MM.1S (cell line): ENCODE measurements around the gene P2RX6.

Experiments
- DNase-seq: peaks from one replicate; pipeline ENCODE4 v3.0.0-alpha.2; 2015
- H2AFZ ChIP-seq: fragments of 300-600 bp; sonication (generic); 2 replicates; pipeline ENCODE4 v1.6.0; 2016; ENCODE audit warnings: antibody characterized with exemption, low read length
- H3F3A ChIP-seq: fragments of 300-600 bp; sonication (generic); 2 replicates; pipeline ENCODE4 v1.6.1; 2016; ENCODE audit warnings: mild to moderate bottlenecking, antibody characterized with exemption, low read length, moderate library complexity, mixed read lengths; ENCODE audit not compliant: insufficient read depth
- H3K27ac ChIP-seq: fragments of 300-600 bp; sonication (generic); 2 replicates; pipeline ENCODE4 v1.5.1; 2016; ENCODE audit warnings: mild to moderate bottlenecking, low read length
- H3K27me3 ChIP-seq: fragments of 300-600 bp; sonication (generic); replicated peaks from 2 replicates; pipeline ENCODE4 v1.6.0; 2016; ENCODE audit warnings: low read length; ENCODE audit not compliant: insufficient read depth
- H3K36me3 ChIP-seq: fragments of 300-600 bp; sonication (generic); replicated peaks from 2 replicates; pipeline ENCODE4 v1.6.1; 2016; ENCODE audit warnings: mild to moderate bottlenecking, low read length, mixed read lengths; ENCODE audit not compliant: insufficient read depth
- H3K4me1 ChIP-seq: fragments of 300-600 bp; sonication (generic); 2 replicates; pipeline ENCODE4 v1.6.1; 2016; ENCODE audit warnings: low read length, mixed read lengths
- H3K4me2 ChIP-seq: fragments of 300-600 bp; sonication (generic); 2 replicates; pipeline ENCODE4 v1.6.0; 2016; ENCODE audit warnings: low read depth, low read length
- H3K4me3 ChIP-seq: fragments of 300-600 bp; sonication (generic); 2 replicates; pipeline ENCODE4 v1.5.1; 2016; ENCODE audit warnings: low read length, mixed read lengths
- H3K79me2 ChIP-seq: fragments of 300-600 bp; sonication (generic); 2 replicates; pipeline ENCODE4 v1.6.1; 2016; ENCODE audit warnings: mixed run types, low read length, mixed read lengths
- H3K9ac ChIP-seq: fragments of 300-600 bp; sonication (generic); 2 replicates; pipeline ENCODE4 v1.6.1; 2016; ENCODE audit warnings: low read length, mixed read lengths
- H3K9me2 ChIP-seq: fragments of 300-600 bp; sonication (generic); replicated peaks from 2 replicates; pipeline ENCODE4 v1.6.1; 2016; ENCODE audit warnings: mild to moderate bottlenecking, low read length, mixed read lengths; ENCODE audit not compliant: insufficient read depth
- H3K9me3 ChIP-seq: fragments of 300-600 bp; sonication (generic); replicated peaks from 2 replicates; pipeline ENCODE4 v1.6.1; 2016; ENCODE audit warnings: mild to moderate bottlenecking, low read length, mixed read lengths; ENCODE audit not compliant: insufficient read depth
- H4K20me1 ChIP-seq: fragments of 300-600 bp; sonication (generic); 2 replicates; pipeline ENCODE4 v1.6.1; 2016; ENCODE audit warnings: mild to moderate bottlenecking, low read length, moderate library complexity, mixed read lengths; ENCODE audit not compliant: insufficient read depth
- CTCF ChIP-seq: fragments of 300-600 bp; sonication (generic); IDR thresholded peaks from 2 replicates; pipeline ENCODE4 v1.5.1; 2016; ENCODE audit warnings: antibody characterized with exemption, low read length, mixed read lengths
- EZH2 ChIP-seq: fragments of 300-600 bp; sonication (generic); optimal IDR thresholded peaks from 2 replicates; pipeline ENCODE3; 2017; ENCODE audit warnings: low read depth, mild to moderate bottlenecking, antibody characterized with exemption, low read length, mixed read lengths
- EZH2phosphoT487 ChIP-seq: fragments of 300-600 bp; sonication (generic); IDR thresholded peaks from 2 replicates; pipeline ENCODE4 v1.6.1; 2018; ENCODE audit warnings: antibody characterized with exemption, low read length

The P2RX6 gene

GRCh38 chr22:20997536-20998257 lies 17.3 kb upstream of the P2RX6 start:
- no peak overlapping the region for H3K9ac ChIP-seq
- H4K20me1 ChIP-seq = no peaks in the 10 kb centered on the region

GRCh38 chr22:20998411-20999336 lies 16.3 kb upstream of the P2RX6 start:
- H4K20me1 ChIP-seq = no peaks in the 10 kb centered on the region
- H3K9ac ChIP-seq = no peak overlapping the region
- TF ChIP-seq EZH2 = no peak
- no peak for TF ChIP-seq EZH2phosphoT487
- no peak for TF ChIP-seq CTCF
- H3F3A ChIP-seq = peaks cover 16% of the 10 kb centered on the region
- no peaks in the 10 kb centered on the region for H3K36me3 ChIP-seq
- peaks cover 9% of the 10 kb centered on the region; the same call in 1 of the 2 replicates for H3K4me1 ChIP-seq
- peaks cover 21% of the 10 kb centered on the region for H3K79me2 ChIP-seq
- no peaks in the 10 kb centered on the region for H3K9me3 ChIP-seq
- H2AFZ ChIP-seq = no peak overlapping the region
- no peaks in the 10 kb centered on the region for H3K9me2 ChIP-seq
- H3K27ac ChIP-seq = no peak overlapping the region
- no peak overlapping the region for H3K4me3 ChIP-seq
- no peak overlapping the region for H3K4me2 ChIP-seq
- DNase-seq = no peak
- no peaks in the 10 kb centered on the region for H3K27me3 ChIP-seq

More at GRCh38 chr22:20997536-20998257, 17.3 kb upstream of the P2RX6 start:
- peaks cover 12% of the 10 kb centered on the region for H3F3A ChIP-seq
- no peak for DNase-seq
- TF ChIP-seq CTCF (no peak), EZH2 (no peak), EZH2phosphoT487 (no peak)
- no peak overlapping the region for H3K4me3 ChIP-seq
- no peaks in the 10 kb centered on the region for H3K9me3 ChIP-seq
- no peak overlapping the region for H3K4me2 ChIP-seq
- H2AFZ ChIP-seq = no peak overlapping the region
- H3K27ac ChIP-seq = no peak overlapping the region
- H3K36me3 ChIP-seq = no peaks in the 10 kb centered on the region
- no peaks in the 10 kb centered on the region for H3K9me2 ChIP-seq
- H3K4me1 ChIP-seq = peaks cover 5% of the 10 kb centered on the region; the same call in 1 of the 2 replicates
- H3K27me3 ChIP-seq = no peaks in the 10 kb centered on the region
- peaks cover 21% of the 10 kb centered on the region for H3K79me2 ChIP-seq

- Histone ChIP-seq H3K4me3 (no peak overlapping the region), H3K9me2 (no peaks in the 10 kb centered on the region), H3K79me2 (peaks cover 21% of the 10 kb centered on the region), H3K4me2 (peak overlapping the region; percentile 100; the same call in 1 of the 2 replicates), H3K27me3 (no peaks in the 10 kb centered on the region), H3K36me3 (no peaks in the 10 kb centered on the region), H3K27ac (no peak overlapping the region), H3K4me1 (peaks cover 9% of the 10 kb centered on the region; the same call in 1 of the 2 replicates), H3F3A (peaks cover 16% of the 10 kb centered on the region), H2AFZ (no peak overlapping the region), H3K9me3 (no peaks in the 10 kb centered on the region), H4K20me1 (no peaks in the 10 kb centered on the region), H3K9ac (no peak overlapping the region)
- no peak for TF ChIP-seq CTCF
- TF ChIP-seq EZH2 = no peak
- TF ChIP-seq EZH2phosphoT487 = no peak
- DNase-seq = no peak
Observed at GRCh38 chr22:20999350-21000206, 15.4 kb upstream of the P2RX6 start.
